HS-27A (cell line): ENCODE data around the gene BCDIN3D.

Source experiments
- DNase-seq: peaks from one replicate; pipeline ENCODE4 v3.0.0-alpha.2; 2012; ENCODE audit warnings: low read depth, missing footprints

The BCDIN3D gene

DNA sequence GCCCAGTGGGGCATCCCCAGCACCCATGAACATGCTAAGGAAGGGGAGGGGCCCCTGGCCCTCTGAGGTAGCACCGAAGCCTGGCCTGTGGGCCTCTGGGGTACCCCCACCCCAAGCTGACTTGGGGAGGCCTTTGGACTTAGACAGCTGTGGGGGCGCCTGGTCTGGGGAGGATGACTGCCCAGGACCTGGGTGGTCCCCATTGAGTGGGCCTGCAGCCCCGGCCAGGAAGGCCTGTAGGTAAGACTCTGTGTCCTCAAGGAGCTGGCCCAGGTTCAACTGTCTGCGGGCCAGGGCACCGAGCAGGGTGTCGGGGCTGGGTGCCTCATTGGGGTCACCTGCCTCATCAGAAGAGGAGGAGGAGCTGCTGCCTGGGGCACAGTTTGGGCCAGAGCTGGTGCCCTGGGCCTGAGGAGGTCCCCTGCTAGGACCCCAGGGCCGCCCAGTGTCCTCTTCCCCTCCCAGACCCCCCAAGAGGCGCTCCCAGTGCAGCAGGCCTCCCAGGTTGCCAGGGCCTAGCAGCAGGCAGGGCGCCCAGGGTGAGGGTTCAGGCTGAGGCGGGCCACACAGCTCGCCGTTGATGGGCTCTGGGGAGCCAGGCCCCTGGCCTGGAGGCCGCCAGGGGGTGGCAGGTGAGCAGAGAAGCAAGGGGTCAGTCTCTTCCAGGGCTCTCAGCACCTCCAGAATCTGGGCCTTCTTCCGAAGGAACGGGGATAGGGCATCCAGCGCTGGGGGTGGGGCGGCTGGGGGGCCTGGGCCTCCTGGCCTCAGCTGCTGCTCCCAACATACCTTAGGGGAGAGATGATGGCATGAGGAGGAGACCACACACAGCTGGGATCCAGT is 46.1 kb downstream of the BCDIN3D start:
- no peak for DNase-seq

DNA sequence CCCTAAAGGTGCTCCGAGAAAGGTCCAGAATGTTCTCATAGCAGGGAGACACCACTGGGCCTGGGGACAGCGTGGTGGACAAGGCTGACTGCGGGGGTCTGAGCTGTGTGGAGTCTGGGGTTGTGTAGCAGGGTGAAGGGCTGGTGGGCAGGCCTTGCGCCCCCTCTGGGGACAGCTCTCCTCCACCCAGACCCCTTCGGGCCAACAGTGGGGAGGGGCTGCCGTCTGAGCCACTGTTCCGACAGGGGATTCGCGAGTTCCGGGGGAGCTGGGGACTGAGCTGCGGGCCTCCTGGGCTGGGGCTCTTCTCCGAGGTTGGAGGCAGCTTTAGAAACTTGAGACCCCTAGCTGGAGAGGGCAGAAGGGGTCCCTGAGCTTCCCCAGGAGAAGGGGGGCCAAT is 46.8 kb downstream of the BCDIN3D start:
- DNase-seq = no peak

GRCh38 chr12:49795654-49796105 is 47.2 kb downstream of the BCDIN3D start:
- DNase-seq = no peak

DNA sequence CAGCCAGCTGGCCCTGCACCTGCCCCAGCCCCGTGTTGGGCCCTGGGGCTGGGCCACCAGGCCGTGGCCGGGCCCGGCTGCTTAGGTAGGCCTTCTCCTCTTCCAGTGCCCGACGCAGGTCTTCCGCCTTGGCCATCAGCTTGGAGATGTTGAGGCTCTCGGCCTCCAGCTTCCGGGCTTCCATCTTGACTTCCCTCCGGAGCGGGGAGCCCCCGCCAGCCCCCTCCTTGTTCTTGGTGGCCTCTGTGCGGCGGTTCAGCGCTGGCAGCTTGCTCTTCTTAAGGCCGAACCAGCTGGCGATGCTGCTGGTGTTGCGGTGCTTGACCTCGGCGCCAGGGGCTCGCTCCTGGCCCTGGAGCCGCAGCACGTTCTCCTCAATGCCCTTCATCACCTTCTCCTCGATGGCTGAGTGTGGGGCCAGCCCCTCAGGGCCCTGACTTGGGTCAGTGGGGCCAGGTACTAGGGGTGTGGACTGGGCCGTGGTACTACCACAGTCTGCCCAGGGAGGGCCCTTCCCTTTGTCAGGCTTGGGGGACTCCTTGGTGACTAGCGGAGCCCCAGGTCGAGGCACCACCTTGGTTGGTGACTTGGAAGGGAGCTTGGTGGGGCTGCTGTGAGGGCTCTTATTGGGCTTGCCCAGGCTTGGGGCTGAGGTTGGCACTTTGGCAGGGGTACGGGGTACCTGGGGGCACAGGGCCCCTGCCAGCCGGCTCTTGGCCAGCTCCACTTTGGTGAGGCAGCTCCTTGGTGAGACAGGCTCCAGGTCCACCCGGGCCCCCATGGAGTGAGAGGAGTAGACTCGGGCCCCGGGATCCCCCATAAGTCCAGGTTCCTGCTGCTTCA is 47.9 kb downstream of the BCDIN3D start:
- no peak for DNase-seq

DNA sequence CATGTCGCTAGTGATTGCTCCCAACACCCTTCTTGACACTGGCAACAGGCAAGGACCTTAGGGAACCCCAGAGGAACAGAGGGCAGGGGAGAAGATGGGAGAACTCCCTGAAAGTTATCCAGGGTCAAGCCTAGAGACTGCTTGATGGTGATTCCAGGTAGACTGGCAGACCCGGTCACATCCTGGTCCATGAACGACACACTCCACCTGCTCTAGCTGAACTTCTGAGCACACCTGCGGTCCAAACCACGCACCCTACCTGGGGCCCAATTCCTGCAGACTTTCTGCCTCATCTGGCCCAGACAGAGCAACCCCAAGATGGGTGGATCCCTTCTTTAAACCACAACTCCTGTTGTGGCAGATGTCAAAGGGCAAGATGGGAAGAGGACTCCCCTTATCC is 48.9 kb downstream of the BCDIN3D start:
- DNase-seq = no peak

DNA sequence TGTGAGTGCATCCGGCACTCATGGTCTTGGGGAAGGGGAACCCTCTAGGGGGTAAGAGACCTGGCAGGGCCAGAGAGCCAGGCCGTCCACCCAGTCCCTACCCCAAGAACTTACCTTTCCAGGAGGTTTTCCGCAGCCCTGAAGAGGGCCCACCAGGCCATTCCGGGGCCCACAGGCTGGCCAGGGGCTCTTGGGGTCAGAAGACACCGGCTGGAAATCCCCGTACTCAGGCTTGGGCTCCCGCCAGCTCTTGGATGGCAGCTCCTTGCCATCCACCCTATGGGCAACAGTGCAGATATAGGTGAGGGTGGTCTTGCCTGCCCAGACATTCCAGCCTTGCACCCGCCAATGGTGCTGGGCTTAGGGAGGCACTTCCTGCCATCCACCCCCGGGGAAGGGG is 49.3 kb downstream of the BCDIN3D start:
- no peak for DNase-seq

DNA sequence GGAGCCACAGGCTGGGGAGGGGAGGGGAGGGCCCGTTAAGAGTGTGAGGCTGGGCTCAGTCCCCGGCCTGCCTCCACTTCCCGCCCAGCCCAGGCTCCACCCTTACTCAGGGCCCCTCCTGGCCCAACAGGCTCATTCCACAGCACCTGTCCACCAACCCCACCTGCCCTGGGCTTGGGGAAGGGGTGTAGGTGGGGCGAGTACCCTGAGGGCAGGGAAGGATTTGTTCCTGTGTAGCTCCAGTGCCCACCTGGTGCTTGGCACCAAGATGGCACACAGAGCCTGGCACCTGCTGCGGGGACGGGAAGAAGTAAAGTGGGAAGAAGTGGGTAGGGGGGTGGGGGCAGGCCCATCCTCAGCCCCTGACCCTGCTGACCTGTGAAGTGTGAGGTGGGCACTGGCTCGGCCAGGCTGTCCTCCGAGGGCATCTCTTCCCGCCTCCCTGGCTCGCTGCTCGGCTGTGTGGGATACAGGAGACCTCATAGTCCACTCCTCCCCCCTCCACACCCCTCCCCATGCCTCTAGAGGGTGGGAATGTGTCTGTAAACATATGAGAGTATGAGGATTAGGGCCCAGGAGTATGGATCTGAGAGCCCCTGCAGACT is 49.8 kb downstream of the BCDIN3D start:
- no peak for DNase-seq

- no peak for DNase-seq
Observed at GRCh38 chr12:49792181-49792970, 50.5 kb downstream of the BCDIN3D start.

- DNase-seq = no peak
Observed at GRCh38 chr12:49791700-49792099, 51.2 kb downstream of the BCDIN3D start.

GRCh38 chr12:49790741-49791555 is 52.0 kb downstream of the BCDIN3D start:
- DNase-seq = no peak

- DNase-seq = no peak
Observed at GRCh38 chr12:49789992-49790391, 52.9 kb downstream of the BCDIN3D start.

DNA sequence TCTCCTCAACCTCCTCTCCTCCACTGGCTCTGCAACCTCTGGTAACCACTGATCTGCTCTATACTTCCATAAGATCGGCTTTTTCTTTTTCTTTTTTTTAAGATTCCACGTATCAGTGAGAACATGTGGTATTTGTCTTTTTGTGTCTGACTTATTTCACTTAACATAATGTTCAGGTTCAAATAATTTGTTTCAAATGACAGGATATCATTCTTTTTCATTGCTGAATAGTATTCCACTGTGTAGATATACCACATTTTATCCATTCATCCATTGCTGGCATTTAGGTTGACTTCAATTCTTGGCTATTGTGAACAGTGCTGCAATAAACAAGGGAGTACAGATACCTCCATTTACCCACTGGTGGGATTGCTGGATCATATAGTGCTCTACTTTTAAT is 55.2 kb downstream of the BCDIN3D start:
- DNase-seq = no peak
